ENCODE data around the gene CEACAM19.
A peak's percentile ranks its signal among the peaks of the same experiment; 100 is the strongest.

CEACAM19 gene

DNA sequence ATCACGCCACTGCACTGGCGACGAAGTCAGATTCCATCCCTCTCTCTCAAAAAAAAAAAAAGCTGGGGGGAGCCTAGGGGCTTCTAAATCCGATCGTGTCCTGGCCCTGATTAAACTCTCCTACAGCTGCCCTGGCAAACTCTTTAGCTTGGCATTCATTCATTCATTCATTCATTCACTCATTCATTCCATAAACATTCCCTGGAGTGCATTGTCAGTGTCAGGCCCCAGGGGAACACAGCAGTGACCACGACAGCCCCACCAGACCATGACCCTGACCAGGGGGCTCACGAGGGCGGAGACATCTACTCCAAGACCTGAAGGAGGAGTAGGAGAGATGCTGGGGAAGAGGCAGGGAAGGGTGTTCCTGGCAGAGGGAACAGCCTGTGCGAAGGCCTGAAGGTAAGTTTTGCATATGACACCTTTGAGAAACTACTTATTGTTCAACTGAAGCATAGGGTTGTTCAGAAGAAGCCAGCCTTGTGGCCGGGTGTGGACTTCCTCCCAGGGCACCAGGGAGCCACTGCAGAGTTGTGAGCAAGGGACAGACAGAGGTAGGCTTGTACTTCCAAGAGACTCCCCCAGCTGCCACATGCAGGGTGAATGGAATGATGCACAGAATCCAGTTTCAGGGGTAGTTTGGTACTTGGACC, 52.1 kb downstream of the CEACAM19 start:
- DNase-seq (ENCODE audit: low spot score), result no peak

DNA sequence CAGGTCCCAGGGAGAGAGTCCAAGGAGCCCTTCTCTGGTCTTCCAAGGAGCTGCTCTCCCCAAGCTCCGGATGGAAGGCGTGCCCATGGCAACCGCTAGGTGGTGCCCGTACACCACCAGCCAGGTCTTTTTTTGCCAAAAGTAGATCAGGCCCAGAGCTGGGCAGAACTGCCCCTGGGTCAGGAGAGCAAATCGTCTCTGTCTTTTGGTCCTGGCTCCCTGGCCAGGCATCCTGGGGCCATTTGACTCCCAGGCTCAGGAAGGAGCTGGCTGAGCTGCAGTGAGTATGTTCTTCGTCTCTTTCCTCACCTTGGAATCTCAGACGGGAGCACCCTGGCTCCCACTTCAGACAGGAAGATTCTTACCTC, 52.7 kb downstream of the CEACAM19 start:
- peak; percentile 80 for DNase-seq (ENCODE audit: low spot score)

DNA sequence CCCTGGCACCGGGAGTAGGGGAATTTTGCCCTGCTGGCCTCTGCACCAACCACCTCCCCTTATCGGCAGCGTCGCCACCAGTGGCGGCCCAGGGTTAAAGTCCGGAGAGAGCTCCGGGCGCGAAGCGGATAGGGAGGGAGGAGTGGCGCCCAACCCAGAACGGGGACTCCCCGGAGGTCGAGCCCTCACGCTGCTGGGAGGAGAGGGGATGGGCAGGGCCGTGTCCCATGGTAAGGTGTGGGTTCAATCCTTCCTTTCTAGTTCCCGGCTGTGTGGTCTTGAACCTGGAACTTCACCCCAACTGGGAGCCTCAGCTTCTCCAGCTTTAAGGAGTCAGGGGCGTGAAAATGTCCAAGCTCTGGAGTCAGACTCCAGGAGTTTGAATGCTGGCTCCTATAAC, 54.0 kb downstream of the CEACAM19 start:
- DNase-seq (ENCODE audit: low spot score), result no peak

DNA sequence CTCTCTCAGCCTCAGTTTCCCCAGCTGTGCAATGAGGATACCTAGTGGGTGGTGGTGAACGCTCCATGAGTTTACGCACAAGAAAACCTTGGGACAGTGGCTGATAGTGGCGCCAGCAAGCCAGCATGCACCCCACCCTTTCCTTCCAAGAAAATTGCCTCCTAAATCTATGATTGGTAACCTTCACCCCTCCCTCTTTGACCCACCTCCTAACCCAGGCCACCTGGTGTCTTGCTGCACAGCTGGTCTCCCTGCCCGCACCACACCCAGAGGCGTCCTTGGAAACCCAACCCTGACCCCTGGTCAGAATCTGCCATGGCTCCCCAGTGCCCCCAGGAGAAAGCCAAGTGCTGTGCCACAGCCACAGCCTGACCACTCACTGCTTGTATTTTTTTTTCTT, 54.4 kb downstream of the CEACAM19 start:
- DNase-seq (ENCODE audit: low spot score), result no peak

DNA sequence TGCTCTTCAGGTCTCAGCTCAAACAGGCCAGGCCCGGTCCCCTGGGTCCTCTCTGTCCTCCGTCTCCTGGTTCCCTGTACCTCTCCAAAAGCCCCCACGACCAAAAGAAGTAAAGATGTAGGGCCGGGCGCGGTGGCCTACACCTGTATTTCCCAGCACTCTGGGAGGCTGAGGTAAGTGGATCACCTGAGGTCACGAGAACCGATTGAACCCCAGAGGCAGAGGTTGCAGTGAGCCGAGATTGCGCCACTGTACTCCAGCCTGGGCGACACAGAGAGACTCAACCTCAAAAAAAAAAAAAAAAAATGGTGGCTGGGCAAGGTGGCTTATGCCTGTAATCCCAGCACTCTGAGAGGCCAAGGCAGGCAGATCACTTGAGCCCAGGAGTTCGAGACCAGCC, 55.2 kb downstream of the CEACAM19 start:
- DNase-seq (ENCODE audit: low spot score), result no peak

DNA sequence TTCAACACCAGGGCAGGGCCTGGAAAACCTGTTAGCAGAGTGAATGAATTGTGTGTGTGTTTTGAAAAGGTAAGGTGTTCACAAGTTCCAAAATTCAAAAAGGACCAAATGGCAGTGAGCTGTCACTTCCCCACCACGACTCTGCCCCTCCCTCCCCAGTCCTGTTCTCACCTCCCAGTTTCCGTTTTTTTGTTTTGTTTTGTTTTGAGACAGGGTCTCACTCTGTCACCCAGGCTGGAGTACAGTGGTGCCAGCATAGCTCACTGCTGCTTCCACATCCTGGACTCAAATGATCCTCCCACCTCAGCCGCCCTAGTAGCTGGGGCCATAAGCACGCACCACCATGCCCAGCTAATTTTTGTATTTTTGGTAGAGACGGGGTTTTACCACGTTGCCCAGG, 56.9 kb downstream of the CEACAM19 start:
- DNase-seq (ENCODE audit: low spot score), result no peak

DNA sequence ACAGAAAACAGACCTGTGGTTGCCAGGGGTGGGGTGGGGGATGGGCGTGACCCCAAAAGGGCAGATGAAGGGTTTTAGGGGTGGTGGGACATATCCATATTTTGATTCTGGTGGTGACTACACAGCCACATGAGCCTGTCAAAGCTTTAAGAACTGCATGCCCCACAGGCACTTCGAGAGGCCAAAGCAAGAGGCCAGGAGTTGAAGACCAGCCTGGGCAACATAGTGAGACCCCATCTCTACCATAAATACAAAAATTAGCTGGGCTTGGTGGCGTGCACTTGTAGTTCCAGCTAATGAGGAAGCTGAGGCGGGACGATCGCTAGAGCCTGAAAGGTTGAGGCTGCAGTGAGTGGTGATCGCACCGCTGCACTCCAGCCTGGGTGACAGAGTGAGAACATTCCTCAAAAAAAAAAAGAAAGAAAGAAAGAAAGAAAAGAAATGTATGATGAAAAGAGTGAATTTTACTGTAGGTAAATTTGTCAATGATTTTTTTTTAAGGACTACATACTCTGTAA, 58.3 kb downstream of the CEACAM19 start:
- DNase-seq (ENCODE audit: low spot score), result no peak

DNA sequence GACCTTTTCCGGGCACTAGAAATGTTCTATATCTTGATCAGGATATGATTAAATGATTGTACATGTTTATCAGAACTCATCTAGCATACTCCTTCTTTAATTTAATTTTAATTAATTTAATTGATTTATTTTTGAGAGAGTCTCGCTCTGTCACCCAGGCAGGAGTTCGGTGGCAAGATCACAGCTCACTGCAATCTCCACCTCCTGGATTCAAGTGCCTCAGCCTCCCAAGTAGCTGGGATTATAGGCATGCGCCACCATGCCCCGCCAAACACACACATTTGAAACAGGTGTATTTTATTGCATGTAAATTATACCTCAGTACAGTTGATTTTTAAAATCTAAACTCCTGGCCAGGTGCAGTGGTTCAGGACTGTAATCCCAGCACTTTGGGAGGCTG, 59.8 kb downstream of the CEACAM19 start:
- no peak for DNase-seq (ENCODE audit: low spot score)

DNA sequence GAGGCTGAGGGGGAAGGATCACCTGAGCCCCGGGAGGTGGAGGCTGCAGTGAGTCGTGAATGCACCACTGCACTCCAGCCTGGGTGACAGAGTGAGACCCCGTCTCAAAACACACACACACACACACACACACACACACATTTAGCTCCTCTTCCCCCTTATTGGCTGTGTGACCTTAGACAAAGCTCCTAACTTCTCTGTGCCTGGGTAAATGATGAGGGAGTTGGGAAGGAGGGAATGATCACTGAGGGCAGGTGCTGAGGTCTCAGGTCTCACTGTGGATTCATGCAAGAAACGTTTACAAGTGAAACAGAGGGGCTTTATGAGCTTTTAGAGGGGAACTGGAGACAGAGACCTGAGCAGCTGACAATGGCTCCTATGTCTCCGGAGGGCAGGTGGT, 60.3 kb downstream of the CEACAM19 start:
- DNase-seq (ENCODE audit: low spot score), result no peak

DNA sequence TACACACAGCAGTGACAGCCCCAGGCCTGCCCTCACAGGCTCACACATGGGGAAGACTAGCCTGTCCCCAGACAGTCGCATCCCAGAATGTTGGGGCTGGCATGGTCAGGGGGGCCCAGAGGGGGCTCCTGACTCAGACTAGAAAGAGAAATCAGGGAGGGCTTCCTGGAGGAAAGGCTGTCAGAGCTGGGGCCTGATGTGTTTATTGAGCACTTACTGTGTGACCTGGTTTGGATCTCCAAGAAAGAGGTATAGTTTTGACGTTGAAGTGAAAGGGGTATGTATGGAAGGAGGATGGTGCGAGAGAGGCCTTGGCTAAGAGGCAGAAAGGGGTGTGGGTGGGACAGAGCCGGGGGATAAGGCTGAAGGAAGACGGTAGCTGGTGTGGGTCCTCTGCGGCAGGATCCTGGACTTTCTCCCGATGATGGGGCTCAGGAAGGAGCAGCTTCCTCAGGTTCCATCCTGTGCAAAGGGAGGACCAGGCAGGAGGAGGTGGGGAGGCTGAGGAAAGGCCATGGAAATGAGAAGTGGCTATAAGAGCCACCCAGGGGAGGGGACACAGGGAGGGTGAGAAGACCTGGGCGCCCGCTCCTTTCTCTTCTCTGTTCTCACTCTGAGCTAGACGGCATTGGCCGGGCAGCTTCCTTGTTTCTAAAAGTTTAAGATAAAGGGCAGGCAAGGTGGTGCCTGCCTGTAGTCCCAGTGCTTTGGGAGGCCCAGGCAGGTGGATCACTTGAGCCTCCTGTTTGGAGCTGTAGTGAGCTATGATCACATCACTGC, 61.1 kb downstream of the CEACAM19 start:
- DNase-seq (ENCODE audit: low spot score), result no peak
